ENCODE data around the gene TRAK2.

DNA sequence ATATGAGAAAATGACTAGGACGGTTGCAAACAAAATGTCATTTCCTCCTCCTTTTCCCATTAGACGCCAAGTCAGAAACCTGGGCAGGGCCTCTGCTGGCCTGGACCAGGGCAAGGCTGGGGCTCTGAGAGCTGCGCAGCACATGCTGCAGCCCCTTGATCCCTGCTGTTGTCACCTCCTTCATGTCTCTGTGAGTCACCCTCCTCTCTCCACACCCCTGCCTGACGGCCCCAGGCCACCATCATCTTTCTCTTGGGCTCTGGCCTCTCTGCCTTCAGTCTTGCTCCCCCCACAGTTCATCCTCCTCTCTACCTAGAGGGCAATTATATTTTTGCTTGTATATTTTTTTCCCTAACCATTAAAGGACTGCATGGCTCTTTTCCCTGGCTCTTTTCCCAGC is 104.1 kb downstream of the TRAK2 start:
- TF ChIP-seq, protein P1, sequence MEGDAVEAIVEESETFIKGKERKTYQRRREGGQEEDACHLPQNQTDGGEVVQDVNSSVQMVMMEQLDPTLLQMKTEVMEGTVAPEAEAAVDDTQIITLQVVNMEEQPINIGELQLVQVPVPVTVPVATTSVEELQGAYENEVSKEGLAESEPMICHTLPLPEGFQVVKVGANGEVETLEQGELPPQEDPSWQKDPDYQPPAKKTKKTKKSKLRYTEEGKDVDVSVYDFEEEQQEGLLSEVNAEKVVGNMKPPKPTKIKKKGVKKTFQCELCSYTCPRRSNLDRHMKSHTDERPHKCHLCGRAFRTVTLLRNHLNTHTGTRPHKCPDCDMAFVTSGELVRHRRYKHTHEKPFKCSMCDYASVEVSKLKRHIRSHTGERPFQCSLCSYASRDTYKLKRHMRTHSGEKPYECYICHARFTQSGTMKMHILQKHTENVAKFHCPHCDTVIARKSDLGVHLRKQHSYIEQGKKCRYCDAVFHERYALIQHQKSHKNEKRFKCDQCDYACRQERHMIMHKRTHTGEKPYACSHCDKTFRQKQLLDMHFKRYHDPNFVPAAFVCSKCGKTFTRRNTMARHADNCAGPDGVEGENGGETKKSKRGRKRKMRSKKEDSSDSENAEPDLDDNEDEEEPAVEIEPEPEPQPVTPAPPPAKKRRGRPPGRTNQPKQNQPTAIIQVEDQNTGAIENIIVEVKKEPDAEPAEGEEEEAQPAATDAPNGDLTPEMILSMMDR (IDR thresholded peaks at IDR 0.05) = no peak
- TF ChIP-seq ZFX (IDR thresholded peaks at IDR 0.05; ENCODE audit: borderline replicate concordance) = no peak

All from 22Rv1 (cell line).